HFFc6 (cell line): ENCODE measurements around the gene MYO3B. TPM values are rescaled to one million over a fixed set of nuclear protein-coding genes. Genes with fewer than 3 reads are reported as not detected.

Experiments
- DNase-seq: peaks from one replicate; pipeline ENCODE4 v3.0.0-alpha.2; 2018
- H3K27ac Mint-ChIP-seq: 2 replicates; pipeline ENCODE4 v1.8.0; 2020; ENCODE audit warnings: mild to moderate bottlenecking, mixed read lengths
- H3K27me3 Mint-ChIP-seq: 2 replicates; pipeline ENCODE4 v1.8.0; 2021; ENCODE audit warnings: mild to moderate bottlenecking, moderate library complexity, mixed read lengths; ENCODE audit not compliant: insufficient read depth
- H3K36me3 Mint-ChIP-seq: 2 replicates; pipeline ENCODE4 v1.8.0; 2021; ENCODE audit warnings: low read depth, mixed read lengths
- H3K4me1 Mint-ChIP-seq: 2 replicates; pipeline ENCODE4 v1.8.0; 2020; ENCODE audit warnings: low read depth, mixed read lengths
- H3K4me3 Mint-ChIP-seq: 2 replicates; pipeline ENCODE4 v1.8.0; 2020; ENCODE audit warnings: mild to moderate bottlenecking, moderate library complexity, mixed read lengths
- H3K9me3 Mint-ChIP-seq: 2 replicates; pipeline ENCODE4 v1.8.0; 2020; ENCODE audit warnings: mild to moderate bottlenecking, mixed read lengths
- total RNA-seq, 6 experiments: library from RNA; stranded (reverse); fragmentation: NEBNext Ultra II Directional; extraction: Animal tissue kit (Norgen Biotek cat#: 25700); gene quantifications; 2 replicates in 1 of 6; 3 replicates in 5 of 6; pipeline ENCODE4 v1.2.3, GENCODE V29; 2021
- TF ChIP-seq, protein P1 (sequence below): fragments of 200-600 bp; sonication (generic); IDR thresholded peaks from 2 replicates; pipeline ENCODE4 v1.5.0; 2021; ENCODE audit warnings: antibody characterized with exemption, mild to moderate bottlenecking

Gene MYO3B
- total RNA-seq, 6 experiments from 2014 or later = not detected

DNA sequence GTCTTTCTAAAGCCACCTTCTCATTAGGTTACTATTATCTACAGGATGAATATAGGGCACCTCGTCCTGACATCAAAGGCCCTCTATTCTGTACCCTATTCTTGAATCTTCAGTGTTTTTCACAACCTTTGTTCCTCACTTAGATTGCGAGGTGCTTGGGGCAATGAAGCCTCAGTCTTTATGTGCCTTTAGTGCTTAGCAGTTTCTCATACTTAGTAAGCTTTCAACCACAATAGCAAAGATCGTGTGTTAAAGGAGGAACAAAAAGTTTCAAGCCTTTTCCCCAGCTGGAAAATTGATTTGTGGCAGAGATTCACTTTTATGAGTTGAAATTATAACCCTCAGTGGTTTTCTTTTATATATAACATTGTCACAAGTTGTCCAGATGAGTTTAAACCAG is 226.9 kb downstream of the MYO3B start:
- Mint-ChIP-seq H3K9me3 (no peaks in the 10 kb centered on the region), H3K27ac (no peak overlapping the region), H3K4me3 (no peak overlapping the region), H3K27me3 (peaks cover 4% of the 10 kb centered on the region), H3K4me1 (no peaks in the 10 kb centered on the region; the same call in 1 of the 2 replicates), H3K36me3 (no peaks in the 10 kb centered on the region)
- DNase-seq = no peak
- TF ChIP-seq, protein P1, sequence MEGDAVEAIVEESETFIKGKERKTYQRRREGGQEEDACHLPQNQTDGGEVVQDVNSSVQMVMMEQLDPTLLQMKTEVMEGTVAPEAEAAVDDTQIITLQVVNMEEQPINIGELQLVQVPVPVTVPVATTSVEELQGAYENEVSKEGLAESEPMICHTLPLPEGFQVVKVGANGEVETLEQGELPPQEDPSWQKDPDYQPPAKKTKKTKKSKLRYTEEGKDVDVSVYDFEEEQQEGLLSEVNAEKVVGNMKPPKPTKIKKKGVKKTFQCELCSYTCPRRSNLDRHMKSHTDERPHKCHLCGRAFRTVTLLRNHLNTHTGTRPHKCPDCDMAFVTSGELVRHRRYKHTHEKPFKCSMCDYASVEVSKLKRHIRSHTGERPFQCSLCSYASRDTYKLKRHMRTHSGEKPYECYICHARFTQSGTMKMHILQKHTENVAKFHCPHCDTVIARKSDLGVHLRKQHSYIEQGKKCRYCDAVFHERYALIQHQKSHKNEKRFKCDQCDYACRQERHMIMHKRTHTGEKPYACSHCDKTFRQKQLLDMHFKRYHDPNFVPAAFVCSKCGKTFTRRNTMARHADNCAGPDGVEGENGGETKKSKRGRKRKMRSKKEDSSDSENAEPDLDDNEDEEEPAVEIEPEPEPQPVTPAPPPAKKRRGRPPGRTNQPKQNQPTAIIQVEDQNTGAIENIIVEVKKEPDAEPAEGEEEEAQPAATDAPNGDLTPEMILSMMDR = no peak

DNA sequence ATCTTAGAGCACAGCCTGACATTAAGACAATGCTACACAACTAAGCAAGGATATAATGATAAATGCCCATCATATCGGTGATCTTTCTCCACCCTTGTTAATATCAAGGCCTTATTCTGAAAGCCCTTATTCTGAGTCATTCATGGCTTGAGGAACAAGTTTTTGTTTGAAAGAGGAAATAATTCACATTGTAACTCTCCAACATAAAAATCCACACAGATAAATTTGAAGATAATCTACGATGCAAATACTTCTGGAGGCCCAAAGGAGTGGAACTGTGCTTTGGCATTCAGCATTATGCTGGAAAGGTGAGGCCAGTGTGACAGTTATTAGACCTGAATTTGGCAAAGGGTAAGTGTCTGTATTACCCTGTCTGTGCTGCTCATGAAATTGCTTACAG is 227.4 kb downstream of the MYO3B start:
- TF ChIP-seq, protein P1 = no peak
- H3K4me1 Mint-ChIP-seq = no peaks in the 10 kb centered on the region; the same call in 1 of the 2 replicates
- H3K27ac Mint-ChIP-seq = no peak overlapping the region
- DNase-seq = no peak
- no peaks in the 10 kb centered on the region for H3K36me3 Mint-ChIP-seq
- no peaks in the 10 kb centered on the region for H3K9me3 Mint-ChIP-seq
- H3K4me3 Mint-ChIP-seq = no peak overlapping the region
- H3K27me3 Mint-ChIP-seq = peaks cover 4% of the 10 kb centered on the region

DNA sequence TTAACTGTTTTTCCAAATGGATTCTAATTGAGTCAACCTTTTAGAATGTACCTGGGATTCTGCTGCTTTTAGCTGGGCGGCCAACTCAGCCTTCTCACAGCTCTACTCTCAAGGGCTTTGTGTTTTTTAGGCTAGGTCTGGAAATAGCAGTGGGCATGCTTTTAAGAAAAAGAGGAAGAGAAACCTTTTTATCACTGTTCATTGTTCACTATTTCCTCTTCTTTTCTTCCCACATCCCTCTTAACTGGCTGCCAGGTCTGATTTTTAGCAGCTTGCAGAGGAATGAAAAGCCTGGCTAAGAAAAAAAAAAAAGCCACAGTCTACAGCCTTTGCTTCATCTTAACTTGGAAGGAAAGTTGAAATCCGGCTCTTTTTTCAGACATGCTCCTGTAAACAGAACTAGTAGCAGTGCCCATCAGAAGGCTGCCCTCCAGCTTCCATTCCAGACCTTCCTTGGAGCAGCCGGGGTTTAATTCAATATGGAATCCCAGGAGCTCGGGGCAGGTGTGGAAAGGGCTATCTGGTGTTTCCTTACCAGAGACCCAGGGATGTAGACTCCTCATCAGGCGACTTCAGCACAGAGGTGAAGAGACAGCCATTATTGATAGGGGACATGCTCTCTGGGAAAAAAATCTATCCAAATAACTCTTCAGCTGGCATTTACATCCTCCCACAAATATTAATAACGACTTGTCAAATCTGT is 230.7 kb downstream of the MYO3B start:
- Mint-ChIP-seq H3K36me3 (no peaks in the 10 kb centered on the region), H3K27ac (no peak overlapping the region), H3K4me3 (no peak overlapping the region), H3K4me1 (no peaks in the 10 kb centered on the region; the same call in 1 of the 2 replicates), H3K9me3 (no peaks in the 10 kb centered on the region), H3K27me3 (peaks cover 2% of the 10 kb centered on the region)
- TF ChIP-seq, protein P1 = no peak
- DNase-seq = no peak

DNA sequence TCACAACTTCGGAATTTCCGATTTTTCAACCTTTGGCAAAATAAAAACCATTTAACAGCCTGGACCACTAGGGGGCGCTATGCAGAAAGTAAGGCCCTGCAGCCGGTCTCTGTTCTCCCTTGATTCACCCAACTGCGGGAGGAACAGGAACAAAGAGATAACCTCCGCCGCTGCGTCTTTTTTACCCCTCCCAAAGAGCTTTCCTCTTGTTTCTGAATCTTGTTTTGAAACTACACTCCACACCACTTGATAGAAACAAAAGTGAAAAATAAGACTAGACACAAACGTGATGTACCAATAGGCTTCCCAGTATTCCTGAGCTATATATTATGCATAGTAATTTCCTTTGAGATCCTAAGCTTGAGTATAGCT is 231.2 kb downstream of the MYO3B start:
- H3K36me3 Mint-ChIP-seq = no peaks in the 10 kb centered on the region
- H3K4me1 Mint-ChIP-seq = no peaks in the 10 kb centered on the region; the same call in 1 of the 2 replicates
- peak overlapping the region; percentile 31; the same call in 1 of the 2 replicates for H3K4me3 Mint-ChIP-seq
- TF ChIP-seq, protein P1 = peak; percentile 95
- H3K27ac Mint-ChIP-seq = no peak overlapping the region
- no peaks in the 10 kb centered on the region for H3K9me3 Mint-ChIP-seq
- peaks cover 2% of the 10 kb centered on the region for H3K27me3 Mint-ChIP-seq
- DNase-seq = peak; percentile 42

DNA sequence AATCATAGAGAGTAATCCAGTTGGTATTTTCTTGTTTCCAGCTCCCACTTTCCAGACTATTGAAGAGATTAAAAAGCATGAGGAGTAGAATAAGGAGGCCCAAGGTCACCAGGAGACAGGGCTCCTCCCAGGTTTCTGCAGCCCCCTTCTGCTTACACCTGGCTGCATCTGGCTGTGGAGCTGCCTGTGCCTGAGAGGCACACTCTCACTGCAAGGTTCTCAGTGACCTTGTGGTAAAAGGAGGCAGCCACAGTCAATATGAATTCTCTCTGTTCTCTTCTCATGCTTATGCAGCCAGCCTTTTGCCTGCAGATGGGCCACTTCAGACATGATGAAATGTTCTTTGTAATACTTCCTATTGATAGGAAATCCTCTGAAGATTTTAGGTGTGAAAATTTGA is 233.7 kb downstream of the MYO3B start:
- DNase-seq = no peak
- TF ChIP-seq, protein P1 = no peak
- no peak overlapping the region for H3K27ac Mint-ChIP-seq
- H3K27me3 Mint-ChIP-seq = peaks cover 2% of the 10 kb centered on the region; the same call in 1 of the 2 replicates
- H3K36me3 Mint-ChIP-seq = no peaks in the 10 kb centered on the region
- H3K9me3 Mint-ChIP-seq = no peaks in the 10 kb centered on the region
- H3K4me1 Mint-ChIP-seq = no peaks in the 10 kb centered on the region; the same call in 1 of the 2 replicates
- no peak overlapping the region for H3K4me3 Mint-ChIP-seq
